GM21515 (cell line): Measurements from ENCODE around the gene CREG2.

Source experiments
- ATAC-seq: cut with Tn5 transposase; IDR thresholded peaks from one replicate; pipeline ENCODE4 v1.9.1; 2021; ENCODE audit not compliant: unreplicated experiment

CREG2 gene

GRCh38 chr2:101387151-101387834 lies at the start of gene CREG2:
Gene CREG2 (minus strand): TSS chr2:101387503. CDS start chr2:101387457, 46 bp downstream.
- ATAC-seq, result no peak

DNA sequence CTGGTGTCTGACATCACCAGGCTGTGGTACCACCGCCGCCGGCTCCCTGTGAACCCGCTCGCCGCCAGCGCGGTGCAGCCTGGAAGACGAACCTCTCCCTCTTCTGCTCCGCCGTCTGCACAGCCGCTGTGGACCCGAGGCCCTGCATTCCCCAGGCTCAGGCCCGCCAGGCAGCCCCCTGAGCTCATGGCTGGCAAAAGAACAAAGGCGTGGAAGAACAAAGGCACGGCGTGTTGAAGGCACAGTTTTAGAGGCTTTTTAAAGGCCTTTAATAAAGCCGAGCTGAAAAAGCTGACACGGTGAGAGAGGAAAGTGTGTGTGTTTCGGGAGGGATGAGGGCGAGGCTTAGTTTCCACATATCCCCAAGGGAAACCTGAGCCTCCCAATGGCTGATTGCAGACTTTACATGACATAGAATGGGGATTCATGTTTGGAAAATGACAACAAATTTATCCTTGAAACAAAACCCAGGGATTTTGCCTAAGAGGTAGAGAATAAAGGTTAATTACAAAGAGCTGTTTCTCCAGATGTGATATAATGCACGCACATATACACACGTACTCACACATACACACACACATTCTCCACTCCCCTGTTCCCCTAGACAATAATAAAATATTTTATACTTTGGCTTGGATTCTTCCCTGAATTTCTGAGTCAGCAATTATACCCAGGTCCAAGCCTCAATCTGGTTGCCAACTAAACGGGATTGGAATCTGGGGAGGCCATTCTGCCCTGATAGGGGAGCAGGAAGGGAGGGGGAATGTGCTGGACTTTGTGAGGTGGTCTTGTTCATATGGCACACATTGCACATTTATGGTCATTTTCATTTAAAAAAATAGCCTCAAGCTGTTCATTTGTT lies 47.9 kb upstream of the CREG2 start:
- ATAC-seq, result no peak

- no peak for ATAC-seq
Measured at GRCh38 chr2:101433465-101433864, 46.2 kb upstream of the CREG2 start.

- ATAC-seq, result no peak
Measured at GRCh38 chr2:101432411-101433181, 45.3 kb upstream of the CREG2 start.

GRCh38 chr2:101431486-101431885 lies 44.2 kb upstream of the CREG2 start:
- ATAC-seq, result no peak

- ATAC-seq, result no peak
Measured at GRCh38 chr2:101430156-101430555, 42.9 kb upstream of the CREG2 start.

DNA sequence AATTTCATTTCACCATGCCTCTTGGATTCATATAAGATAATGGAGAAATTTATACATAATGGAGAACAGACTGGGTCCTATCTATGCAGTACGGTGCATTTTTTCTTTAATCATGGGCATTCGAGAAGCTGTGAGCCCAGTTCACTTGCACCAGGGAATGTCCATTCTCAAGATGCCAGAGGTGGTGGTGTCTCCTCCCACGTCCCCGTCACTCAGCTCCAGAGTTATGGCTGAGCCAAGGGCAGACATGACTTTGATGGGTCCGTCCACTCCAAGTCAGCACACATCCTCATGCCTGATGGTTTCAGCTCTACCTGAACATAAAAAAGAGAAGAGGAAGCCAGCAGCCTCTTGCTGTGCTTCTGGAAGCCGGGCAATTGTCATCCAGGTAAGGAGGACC lies 42.1 kb upstream of the CREG2 start:
- ATAC-seq, result no peak

DNA sequence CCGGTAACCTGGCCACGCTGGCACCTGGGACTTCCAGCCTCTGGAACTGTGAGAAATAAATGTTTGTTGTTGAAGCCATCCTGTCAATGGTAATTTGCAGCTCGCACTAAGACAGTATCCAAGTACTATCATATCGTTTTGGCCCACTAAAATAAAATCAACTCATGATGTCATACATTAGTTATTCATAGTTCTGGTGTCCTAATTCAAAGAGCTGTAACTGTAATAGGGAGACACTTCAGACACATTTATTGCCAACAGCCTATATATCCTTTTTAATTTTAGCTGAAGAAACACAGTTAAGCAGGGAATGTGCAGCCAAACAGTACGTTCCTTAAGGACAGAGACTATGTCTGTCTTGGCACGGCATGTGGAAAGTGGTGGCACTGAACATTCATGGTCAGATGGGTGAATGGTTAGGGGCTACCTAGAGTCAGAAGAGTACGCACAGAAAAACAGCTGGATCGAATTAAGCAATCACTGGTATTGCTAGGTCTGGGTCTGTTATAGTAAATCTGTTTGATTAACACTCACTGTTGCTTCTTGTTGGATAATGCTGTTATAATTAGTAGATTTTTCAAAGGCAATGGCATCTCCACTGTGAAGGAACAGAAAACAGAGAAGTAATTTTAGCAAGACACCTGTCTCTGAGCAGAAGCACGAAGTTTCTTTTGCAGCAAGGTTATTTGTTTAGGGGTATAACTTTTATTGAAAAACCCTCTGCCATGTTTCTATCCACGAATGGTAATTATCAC lies 41.3 kb upstream of the CREG2 start:
- no peak for ATAC-seq

DNA sequence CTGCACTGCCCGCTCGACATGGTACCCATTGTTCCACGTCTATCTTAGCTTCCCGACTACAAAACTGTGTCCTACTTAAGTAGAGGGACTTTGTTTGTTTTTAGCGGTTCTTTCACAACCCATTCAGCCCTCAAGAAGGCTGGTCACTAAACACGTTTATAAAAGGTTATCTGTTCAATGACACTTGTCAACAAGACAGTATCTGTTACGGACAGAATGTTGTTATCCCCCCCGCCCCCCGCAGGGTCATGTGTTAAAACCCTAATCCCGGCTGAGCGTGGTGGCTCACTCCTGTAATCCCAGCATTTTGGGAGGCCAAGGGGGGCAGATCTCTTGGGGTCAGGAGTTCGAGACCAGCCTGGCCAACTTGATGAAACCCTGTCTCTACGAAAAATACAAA lies 40.4 kb upstream of the CREG2 start:
- no peak for ATAC-seq

- no peak for ATAC-seq
Measured at GRCh38 chr2:101427240-101427639, 39.9 kb upstream of the CREG2 start.

GRCh38 chr2:101426822-101427221 lies 39.5 kb upstream of the CREG2 start:
- ATAC-seq, result no peak

DNA sequence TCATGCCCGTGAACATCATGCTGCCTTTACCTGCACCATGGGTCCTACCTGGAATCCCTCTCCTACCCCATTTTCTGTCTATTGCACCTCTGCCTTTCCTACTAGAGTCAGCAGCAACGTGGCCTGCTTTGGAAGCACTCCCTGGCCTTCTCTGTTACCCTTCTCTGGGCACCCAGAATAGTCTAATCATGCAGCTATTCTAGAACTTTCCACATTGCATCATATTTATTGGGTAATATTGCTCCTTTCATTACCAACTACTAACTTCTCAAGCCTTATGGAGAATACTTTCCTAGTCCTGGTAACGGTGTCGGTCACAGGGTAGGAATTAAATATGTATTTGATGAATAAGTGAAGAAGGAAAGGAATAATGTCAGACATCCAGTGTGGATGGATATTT lies 33.3 kb upstream of the CREG2 start:
- ATAC-seq, result no peak

GRCh38 chr2:101419096-101419663 lies 31.9 kb upstream of the CREG2 start:
- ATAC-seq, result no peak

DNA sequence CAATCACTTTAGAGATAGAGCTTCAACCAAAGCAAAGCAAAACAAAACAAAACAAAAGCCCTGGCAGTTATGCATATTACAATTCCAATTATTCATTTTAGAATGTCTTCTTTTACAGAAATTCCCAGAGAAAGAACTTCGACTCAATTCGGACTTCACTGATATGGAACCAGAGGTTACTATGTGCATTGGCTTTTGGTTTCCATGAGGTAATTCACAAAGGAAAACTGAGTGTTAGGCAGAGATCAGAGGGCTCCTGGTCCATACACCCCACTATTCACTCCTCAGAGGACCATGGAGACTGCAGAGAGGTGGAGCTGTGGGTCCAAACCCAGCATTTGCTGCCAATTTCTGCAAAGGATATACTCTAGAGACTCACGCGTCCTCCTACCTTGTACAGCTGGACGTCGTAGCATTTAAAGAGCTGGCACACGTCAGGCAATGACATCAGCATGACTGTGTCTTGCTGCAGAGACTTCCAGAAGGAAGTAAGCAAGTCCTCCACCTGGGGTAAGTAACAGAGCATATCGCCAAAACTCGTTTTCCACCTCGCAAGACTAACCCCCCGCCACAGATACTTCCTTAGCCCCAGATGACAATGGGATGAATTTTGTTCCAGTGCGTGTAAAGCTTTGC lies 31.3 kb upstream of the CREG2 start:
- ATAC-seq, result no peak

DNA sequence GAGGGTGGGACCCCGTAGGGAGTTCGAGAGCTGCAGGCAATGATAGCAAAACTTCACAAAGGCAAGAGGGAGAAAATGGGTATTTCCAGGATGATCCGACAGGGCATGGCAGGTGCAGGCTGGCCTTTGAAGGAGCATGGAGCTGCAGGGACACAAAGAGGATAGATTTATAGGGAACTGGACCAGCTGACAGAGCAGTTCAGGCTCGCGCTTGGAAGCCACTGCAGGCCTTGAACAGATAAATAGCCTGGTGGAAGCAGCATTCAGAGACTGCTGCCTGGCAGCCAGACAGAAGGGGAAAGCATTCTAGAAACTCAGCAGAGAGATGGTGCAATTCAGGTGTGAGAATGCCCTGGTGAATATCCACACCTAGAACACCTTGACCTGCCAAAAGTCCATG lies 29.3 kb upstream of the CREG2 start:
- no peak for ATAC-seq

- no peak for ATAC-seq
Measured at GRCh38 chr2:101415884-101416283, 28.6 kb upstream of the CREG2 start.

DNA sequence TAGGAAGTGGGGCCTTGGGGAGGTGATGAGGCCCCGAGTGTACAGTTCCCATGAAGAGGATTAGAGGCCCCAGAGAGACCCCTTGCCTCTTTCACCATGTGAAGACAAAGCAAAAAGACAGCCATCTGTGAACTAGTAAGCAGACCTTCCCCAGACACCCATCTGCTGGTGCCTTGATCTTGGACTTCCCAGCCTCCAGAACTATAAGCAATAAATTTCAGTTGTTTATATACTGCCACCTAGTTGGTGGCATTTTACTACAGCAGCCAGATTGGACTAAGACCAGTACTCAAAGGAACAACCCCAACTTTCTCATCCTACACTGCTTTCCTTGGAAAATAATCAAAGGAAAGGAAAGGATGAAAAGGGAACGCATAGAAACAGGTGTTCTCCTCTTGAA lies 27.9 kb upstream of the CREG2 start:
- no peak for ATAC-seq

DNA sequence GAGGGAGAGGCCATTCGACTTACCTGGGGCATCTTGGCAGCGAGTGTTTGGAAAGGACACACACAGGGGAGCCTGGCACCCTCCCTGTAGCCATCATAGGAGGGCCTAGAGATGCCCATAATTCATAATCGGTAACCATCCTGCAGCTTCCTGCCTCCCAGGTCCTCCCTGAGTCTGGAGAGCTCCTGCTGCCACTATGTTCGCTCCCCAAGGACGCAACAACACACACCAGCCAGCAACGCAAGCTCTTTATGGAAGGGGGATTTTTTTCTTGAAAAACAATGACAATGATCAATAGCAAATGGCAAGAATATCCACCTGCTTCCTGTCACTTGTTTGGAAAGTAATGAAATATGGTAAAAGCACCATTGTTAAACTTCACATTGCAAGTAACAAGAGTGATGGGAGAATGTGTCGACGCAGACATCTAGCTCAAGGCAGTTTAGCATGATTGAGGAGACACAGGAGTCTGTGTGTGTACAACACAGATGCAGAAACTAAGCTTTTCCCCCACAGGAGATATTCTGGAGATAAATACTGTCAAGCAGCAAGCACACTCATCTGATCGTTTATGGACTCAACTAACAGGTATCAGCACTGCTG lies 24.9 kb upstream of the CREG2 start:
- no peak for ATAC-seq

- ATAC-seq, result no peak
Measured at GRCh38 chr2:101410746-101411145, 23.4 kb upstream of the CREG2 start.

DNA sequence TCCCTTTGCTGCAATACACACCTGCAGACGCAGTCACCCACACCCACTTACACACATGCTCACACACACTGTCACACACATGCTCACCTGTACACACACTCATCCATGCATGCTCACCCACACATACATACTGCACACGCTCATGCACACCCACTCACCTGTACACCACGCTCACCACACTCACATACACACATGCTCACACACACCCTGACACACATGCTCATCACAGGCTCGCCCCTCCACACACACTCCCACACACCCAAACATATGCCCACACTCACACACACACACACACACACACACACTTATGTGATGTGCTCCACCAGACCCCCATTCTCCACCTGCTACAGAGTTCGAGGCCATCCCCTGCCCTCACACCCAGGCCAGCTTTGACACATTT lies 22.8 kb upstream of the CREG2 start:
- ATAC-seq, result no peak
